ENCODE results near the gene CEP20.
"Not testable (repeated sequence)": the region's sequence is repeated elsewhere in the genome, so short reads cannot be mapped to it uniquely, and the experiment has no call there.

- not testable (repeated sequence) for TF ChIP-seq CTCF, POLR2A (IDR thresholded peaks at IDR 0.05)
These were observed 29.9 kb upstream of the CEP20 start for GRCh38 chr16:15918314-15918713.

Measured in vagina (tissue), 2 donors.